GM21367 (cell line): ENCODE results near the gene TNC.

Experiments used
- ATAC-seq: cut with Tn5 transposase; IDR thresholded peaks from one replicate; pipeline ENCODE4 v1.9.1; 2021; ENCODE audit not compliant: unreplicated experiment

The TNC gene

DNA sequence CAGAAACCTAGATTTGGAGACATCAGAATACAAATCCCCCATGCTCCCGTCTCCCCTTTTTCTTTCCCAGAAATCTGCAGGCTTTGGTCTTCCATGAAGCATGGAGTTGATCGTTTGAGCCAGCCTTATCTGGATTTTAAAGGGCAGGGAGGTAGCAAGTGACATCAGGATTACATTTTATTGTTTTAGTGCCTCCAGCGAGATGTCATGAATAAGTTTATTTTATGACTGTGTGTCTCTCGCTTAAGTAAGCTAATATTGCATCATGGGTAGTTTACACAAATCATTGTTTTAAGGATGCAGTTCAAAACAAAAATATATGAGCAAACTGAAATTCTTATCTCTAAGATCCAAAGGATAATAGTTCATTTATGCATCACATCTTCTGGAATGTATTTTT is 136.9 kb downstream of the TNC start:
- no peak for ATAC-seq

DNA sequence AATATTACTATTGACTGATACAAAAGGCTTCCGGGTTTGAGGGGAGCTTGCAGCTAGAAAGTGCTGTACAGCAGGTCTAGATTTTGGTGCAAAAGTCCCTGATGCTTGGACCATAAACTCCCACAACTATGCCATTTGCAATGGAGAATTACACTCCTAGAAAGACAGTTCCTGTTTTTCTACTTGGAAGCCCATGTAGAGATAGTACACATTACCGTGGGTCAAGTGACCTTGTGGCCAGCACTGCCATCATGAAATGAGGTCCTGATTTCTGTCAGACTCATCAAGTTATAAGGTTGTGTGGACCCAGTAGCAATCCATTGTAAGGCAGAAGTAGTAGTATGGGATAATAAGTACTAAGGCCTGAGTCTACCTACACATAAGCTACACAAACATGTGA is 144.7 kb downstream of the TNC start:
- no peak for ATAC-seq

DNA sequence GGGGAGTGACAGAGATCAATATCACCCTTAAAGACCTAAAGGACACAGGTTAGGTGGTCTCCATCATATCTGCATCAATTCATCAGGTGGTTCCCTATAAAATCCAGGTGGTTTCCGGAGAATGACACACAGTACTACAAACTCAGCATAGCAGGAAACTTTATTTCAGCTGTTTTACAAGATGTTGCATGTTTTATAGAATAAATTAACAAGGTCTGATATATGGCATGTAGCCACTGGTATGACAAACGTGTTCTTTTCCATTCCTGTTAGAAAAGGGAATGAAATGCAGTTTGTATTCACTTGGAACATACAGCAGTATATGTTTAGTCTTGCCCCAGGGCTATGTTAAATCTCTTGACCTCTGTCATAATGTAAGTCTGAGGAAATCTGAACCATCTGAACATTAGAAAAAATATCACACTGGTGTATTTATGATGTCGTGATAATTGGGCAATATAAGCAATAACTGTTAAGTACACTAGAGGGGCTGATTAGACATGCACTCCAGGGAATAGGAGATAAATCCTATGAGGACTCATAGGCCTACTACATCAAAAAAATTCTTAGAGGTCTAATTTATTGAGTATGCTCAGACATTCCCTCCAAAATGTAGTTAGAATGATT is 145.3 kb downstream of the TNC start:
- ATAC-seq = no peak
